ENCODE results near the gene DNAAF9.

DNA sequence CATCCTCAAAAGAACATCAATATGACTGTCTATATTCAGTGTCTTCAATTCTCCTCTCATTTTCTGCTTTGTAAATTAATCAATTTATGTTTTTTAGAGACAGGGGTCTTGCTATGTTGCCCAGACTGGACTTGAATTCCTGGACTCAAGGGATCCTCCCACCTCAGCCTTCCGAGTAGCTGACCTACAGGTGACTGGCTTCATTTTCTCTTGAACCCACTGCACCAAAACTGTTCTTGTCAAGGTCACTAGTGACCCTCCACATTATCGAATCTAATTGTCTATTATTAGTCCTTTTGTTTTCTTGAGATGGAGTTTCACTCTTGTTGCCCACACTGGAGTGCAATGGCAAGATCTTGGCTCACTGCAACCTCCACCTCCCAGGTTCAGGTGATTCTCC is 3.7 kb downstream of the DNAAF9 start:
- TF ChIP-seq, protein P1, sequence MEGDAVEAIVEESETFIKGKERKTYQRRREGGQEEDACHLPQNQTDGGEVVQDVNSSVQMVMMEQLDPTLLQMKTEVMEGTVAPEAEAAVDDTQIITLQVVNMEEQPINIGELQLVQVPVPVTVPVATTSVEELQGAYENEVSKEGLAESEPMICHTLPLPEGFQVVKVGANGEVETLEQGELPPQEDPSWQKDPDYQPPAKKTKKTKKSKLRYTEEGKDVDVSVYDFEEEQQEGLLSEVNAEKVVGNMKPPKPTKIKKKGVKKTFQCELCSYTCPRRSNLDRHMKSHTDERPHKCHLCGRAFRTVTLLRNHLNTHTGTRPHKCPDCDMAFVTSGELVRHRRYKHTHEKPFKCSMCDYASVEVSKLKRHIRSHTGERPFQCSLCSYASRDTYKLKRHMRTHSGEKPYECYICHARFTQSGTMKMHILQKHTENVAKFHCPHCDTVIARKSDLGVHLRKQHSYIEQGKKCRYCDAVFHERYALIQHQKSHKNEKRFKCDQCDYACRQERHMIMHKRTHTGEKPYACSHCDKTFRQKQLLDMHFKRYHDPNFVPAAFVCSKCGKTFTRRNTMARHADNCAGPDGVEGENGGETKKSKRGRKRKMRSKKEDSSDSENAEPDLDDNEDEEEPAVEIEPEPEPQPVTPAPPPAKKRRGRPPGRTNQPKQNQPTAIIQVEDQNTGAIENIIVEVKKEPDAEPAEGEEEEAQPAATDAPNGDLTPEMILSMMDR (IDR thresholded peaks at IDR 0.05), result no peak
- TF ChIP-seq EP300 (IDR thresholded peaks at IDR 0.05), result no peak
